Measurements from ENCODE around the gene ISCA1.
"Not testable (repeated sequence)": the region's sequence is repeated elsewhere in the genome, so short reads cannot be mapped to it uniquely, and the experiment has no call there.

DNA sequence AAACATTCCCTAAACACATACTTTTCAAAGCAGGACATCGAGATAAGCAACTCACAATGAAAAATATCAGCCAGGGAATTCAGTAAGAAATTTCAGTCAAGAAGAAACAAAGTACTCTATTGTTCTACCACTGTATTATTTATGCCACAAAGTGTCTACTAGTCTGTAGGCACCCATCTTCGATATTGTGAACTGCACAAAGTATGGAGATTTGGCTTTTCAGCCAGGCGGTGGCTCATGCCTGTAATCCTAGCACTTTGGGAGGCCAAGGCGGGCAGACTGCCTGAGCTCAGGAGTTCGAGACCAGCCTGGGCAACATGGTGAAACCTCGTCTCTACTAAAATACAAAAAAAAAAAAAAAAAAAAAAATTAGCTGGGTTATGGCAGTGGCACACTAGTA lies 8.0 kb upstream of the ISCA1 start:
- TF ChIP-seq POLR2A (IDR thresholded peaks at IDR 0.05; ENCODE audit: low read depth, low read length); EZH2 (IDR thresholded peaks at IDR 0.05; ENCODE audit: borderline replicate concordance, low read depth, low read length, severe bottlenecking); MYC (IDR thresholded peaks at IDR 0.05; ENCODE audit: low read depth, low read length): not testable (repeated sequence)
- TF ChIP-seq, protein P1, sequence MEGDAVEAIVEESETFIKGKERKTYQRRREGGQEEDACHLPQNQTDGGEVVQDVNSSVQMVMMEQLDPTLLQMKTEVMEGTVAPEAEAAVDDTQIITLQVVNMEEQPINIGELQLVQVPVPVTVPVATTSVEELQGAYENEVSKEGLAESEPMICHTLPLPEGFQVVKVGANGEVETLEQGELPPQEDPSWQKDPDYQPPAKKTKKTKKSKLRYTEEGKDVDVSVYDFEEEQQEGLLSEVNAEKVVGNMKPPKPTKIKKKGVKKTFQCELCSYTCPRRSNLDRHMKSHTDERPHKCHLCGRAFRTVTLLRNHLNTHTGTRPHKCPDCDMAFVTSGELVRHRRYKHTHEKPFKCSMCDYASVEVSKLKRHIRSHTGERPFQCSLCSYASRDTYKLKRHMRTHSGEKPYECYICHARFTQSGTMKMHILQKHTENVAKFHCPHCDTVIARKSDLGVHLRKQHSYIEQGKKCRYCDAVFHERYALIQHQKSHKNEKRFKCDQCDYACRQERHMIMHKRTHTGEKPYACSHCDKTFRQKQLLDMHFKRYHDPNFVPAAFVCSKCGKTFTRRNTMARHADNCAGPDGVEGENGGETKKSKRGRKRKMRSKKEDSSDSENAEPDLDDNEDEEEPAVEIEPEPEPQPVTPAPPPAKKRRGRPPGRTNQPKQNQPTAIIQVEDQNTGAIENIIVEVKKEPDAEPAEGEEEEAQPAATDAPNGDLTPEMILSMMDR (IDR thresholded peaks at IDR 0.05; ENCODE audit: extremely low read depth in 1 of 2, insufficient read depth in 1 of 2, low read depth in 1 of 2, low read length in 2 of 2): not testable (repeated sequence)
- TF ChIP-seq, protein P2, sequence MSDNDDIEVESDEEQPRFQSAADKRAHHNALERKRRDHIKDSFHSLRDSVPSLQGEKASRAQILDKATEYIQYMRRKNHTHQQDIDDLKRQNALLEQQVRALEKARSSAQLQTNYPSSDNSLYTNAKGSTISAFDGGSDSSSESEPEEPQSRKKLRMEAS (IDR thresholded peaks at IDR 0.05; ENCODE audit: insufficient read depth, insufficient read length): not testable (repeated sequence)
